CD4-positive, alpha-beta T cell treated with Interleukin-17A for 4 hours (primary cell): ENCODE data around the gene ITGAV.

ENCODE experiments used
- DNase-seq: peaks from one replicate; pipeline ENCODE4 v3.0.0-alpha.2; 2020; ENCODE audit warnings: mixed read lengths

ITGAV gene

DNA sequence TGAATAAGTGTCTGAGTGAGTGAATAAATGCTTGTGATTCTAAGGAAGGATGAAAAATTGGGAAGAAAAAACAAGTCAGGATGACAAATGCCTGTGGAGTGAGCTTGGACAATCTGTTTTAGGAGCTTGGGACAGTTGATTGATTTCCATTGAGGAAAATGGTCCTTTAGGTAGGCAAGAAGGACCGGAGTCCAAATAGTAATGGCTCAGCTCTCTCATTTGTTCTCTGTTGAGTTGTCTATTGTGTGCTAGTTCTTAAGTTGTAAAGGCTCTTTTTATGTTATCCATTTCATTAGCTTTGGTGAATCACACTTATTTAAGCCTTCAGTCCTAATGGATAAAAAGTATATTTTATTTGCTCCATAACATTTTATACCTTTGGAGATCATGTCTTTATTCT is 135.9 kb downstream of the ITGAV start:
- DNase-seq, result no peak

DNA sequence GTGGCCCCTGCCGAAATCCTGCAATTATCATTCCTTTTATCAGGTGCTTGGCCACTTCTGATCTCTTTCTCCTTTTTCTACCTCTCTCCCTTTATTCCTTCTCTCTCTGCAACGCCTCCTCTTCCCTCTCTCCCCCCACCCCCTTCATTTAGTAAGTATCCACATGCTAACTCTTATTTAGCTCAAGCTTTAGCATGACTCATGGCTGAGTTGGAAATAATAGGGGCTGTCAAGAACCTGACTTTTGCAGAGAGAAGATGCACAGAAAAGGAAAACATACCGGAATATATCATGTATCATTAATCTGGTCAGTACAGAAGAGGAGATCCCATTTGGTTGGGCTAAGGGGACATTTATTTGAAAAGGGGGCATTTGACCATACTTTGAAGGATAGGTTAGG is 137.1 kb downstream of the ITGAV start:
- no peak for DNase-seq

DNA sequence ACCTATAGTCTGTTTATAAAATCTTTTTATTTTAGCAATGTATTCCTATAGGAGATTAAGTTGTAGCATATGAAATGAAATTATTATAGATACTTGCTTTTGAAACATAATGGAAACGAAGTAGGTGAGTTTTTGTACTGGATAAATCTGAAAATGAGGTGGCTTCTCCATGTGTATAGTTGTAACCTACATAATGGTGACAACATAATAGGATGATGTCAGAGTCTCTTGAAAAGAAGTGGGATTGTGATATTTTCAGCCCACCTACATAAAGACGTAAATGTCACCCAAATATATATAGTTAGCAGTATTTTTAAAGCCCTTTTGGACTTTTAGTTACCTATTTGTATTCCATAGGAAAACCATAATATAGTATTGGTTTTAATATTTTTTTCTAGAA is 138.8 kb downstream of the ITGAV start:
- no peak for DNase-seq
